Chondrocyte (in vitro differentiated cells): ENCODE measurements around the gene ADARB2. TPM values are rescaled to one million over a fixed set of nuclear protein-coding genes. Genes with fewer than 3 reads are reported as not detected.
A peak's percentile ranks its signal among the peaks of the same experiment; 100 is the strongest.

Source experiments
- DNase-seq: peaks from one replicate; pipeline ENCODE4 v3.0.0; 2021; ENCODE audit warnings: mixed read lengths, low spot score
- H3K27ac Mint-ChIP-seq: one replicate; pipeline ENCODE4 v1.8.0; 2021; ENCODE audit warnings: mild to moderate bottlenecking, moderate library complexity, mixed read lengths; ENCODE audit not compliant: unreplicated experiment
- H3K27me3 Mint-ChIP-seq: 2 replicates; pipeline ENCODE4 v1.8.0; 2021; ENCODE audit warnings: low read depth, mixed read lengths
- H3K36me3 Mint-ChIP-seq: 2 replicates; pipeline ENCODE4 v1.8.0; 2021; ENCODE audit warnings: low read depth, mixed read lengths
- H3K4me1 Mint-ChIP-seq: 2 replicates; pipeline ENCODE4 v1.8.0; 2021; ENCODE audit warnings: low read depth, mild to moderate bottlenecking, mixed read lengths
- H3K4me3 Mint-ChIP-seq: one replicate; pipeline ENCODE4 v1.8.0; 2021; ENCODE audit warnings: mild to moderate bottlenecking, moderate library complexity, mixed read lengths; ENCODE audit not compliant: unreplicated experiment
- H3K9me3 Mint-ChIP-seq: 2 replicates; pipeline ENCODE4 v1.8.0; 2021; ENCODE audit warnings: low read depth, mixed read lengths
- total RNA-seq: library from RNA; stranded (reverse); gene quantifications from 3 replicates; pipeline ENCODE4 v1.2.1, GENCODE V29; 2021
- TF ChIP-seq, protein P1 (sequence below): fragments of 200-600 bp; sonication (generic); IDR thresholded peaks from 2 replicates; pipeline ENCODE4 v1.5.0; 2021; ENCODE audit warnings: antibody characterized with exemption, mild to moderate bottlenecking, moderate library complexity

The ADARB2 gene
- total RNA-seq, 1 donor from 2014 or later: 3.3 TPM

GRCh38 chr10:1180071-1180730 is 557.1 kb downstream of the ADARB2 start:
- DNase-seq: peak; percentile 67
- peaks cover 3% of the 10 kb centered on the region for H3K27me3 Mint-ChIP-seq
- no peak overlapping the region for H3K27ac Mint-ChIP-seq
- H3K36me3 Mint-ChIP-seq: no peaks in the 10 kb centered on the region
- TF ChIP-seq, protein P1, sequence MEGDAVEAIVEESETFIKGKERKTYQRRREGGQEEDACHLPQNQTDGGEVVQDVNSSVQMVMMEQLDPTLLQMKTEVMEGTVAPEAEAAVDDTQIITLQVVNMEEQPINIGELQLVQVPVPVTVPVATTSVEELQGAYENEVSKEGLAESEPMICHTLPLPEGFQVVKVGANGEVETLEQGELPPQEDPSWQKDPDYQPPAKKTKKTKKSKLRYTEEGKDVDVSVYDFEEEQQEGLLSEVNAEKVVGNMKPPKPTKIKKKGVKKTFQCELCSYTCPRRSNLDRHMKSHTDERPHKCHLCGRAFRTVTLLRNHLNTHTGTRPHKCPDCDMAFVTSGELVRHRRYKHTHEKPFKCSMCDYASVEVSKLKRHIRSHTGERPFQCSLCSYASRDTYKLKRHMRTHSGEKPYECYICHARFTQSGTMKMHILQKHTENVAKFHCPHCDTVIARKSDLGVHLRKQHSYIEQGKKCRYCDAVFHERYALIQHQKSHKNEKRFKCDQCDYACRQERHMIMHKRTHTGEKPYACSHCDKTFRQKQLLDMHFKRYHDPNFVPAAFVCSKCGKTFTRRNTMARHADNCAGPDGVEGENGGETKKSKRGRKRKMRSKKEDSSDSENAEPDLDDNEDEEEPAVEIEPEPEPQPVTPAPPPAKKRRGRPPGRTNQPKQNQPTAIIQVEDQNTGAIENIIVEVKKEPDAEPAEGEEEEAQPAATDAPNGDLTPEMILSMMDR: no peak
- no peaks in the 10 kb centered on the region for H3K4me1 Mint-ChIP-seq
- H3K9me3 Mint-ChIP-seq: no peaks in the 10 kb centered on the region
- H3K4me3 Mint-ChIP-seq: no peak overlapping the region

DNA sequence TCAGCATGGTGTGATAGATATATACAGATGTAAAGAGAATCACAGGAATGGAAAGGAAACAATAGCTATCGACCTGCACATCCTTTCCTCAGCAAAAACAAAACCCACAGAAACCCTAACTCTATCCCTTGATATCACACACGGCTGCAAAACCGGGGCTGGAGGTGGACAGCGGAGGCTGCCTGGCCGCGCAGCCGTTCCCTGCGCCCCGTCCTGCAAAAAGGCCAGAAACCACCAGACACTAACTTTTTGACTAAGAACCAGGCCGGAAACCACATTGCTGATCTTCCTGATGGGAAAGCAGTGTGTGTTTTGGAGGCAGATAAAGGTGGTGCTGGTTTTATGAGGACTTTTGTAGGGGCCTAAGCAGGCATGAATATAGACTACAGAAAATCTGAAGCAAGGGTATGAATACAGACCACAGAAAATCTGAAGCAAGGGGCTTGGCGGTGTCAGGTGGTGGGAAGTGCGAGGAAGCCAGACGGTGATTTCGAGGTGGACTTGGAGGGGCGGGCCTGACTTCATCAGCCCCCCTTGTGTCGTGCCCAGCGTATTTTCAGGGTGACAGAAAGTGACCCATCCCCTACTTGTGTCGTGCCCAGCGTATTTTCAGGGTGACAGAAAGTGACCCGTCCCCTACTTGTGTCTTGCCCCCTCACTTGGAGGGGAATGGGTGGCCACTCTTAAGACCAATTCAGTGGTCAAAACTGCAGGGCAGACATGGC is 557.8 kb downstream of the ADARB2 start:
- Mint-ChIP-seq H3K27me3 (peaks cover 3% of the 10 kb centered on the region), H3K36me3 (no peaks in the 10 kb centered on the region), H3K9me3 (no peaks in the 10 kb centered on the region), H3K27ac (no peak overlapping the region), H3K4me1 (no peaks in the 10 kb centered on the region), H3K4me3 (no peak overlapping the region)
- TF ChIP-seq, protein P1: no peak
- DNase-seq: peak; percentile 38

DNA sequence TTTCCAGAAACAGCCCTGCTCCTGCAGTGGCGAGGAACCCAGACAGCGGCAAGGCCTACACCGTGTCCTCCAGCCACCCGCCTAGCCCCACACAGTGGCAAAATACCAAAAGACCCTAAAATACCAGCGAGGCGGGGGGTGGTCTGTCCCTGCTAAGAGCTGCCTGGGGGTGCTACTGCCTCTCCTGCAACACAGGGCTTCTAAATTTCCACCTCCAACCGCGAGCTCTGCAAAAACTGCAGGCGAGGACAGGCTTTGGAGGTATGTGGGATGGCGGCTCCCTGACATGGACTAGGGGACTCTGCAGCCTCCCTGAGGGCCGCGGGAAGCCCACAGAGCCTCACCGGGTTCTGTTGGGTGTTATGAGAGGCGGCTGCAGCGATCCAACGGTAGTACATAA is 558.8 kb downstream of the ADARB2 start:
- H3K27ac Mint-ChIP-seq: no peak overlapping the region
- H3K36me3 Mint-ChIP-seq: no peaks in the 10 kb centered on the region
- H3K9me3 Mint-ChIP-seq: no peaks in the 10 kb centered on the region
- no peak overlapping the region for H3K4me3 Mint-ChIP-seq
- H3K27me3 Mint-ChIP-seq: peaks cover 1% of the 10 kb centered on the region
- TF ChIP-seq, protein P1: no peak
- DNase-seq: peak; percentile 68
- H3K4me1 Mint-ChIP-seq: no peaks in the 10 kb centered on the region

GRCh38 chr10:1177936-1178335 is 559.4 kb downstream of the ADARB2 start:
- Mint-ChIP-seq H3K27ac (no peak overlapping the region), H3K36me3 (no peaks in the 10 kb centered on the region), H3K9me3 (no peaks in the 10 kb centered on the region), H3K27me3 (no peaks in the 10 kb centered on the region), H3K4me1 (no peaks in the 10 kb centered on the region), H3K4me3 (no peak overlapping the region)
- TF ChIP-seq, protein P1: no peak
- DNase-seq: peak; percentile 64

DNA sequence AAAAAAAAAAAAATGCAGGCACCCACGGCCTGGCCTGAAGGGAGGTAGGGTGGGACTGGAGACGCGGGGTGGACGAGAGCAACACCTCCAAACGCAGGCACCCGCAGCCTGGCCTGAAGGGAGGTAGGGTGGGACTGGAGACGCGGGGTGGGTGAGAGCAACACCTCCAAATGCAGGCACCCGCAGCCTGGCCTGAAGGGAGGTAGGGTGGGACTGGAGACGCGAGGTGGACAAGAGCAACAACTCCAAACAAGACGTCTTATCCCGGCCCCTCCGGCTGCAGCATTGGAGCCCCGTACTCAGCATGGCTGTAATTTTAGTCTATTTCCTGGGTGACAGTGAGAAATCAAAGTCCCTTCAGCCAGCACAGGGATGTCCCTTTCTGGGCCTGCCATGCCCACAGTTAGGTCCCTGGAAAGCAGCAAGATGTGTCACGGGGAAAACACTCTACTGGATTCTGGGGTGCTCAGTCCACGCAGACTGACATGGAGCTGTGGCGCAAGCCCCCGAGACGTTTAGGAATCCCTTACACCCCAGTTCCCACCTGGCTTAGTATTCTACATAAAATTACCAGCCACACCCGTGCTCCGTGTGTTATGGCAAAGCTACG is 561.3 kb downstream of the ADARB2 start:
- no peaks in the 10 kb centered on the region for H3K4me1 Mint-ChIP-seq
- H3K27ac Mint-ChIP-seq: no peak overlapping the region
- H3K27me3 Mint-ChIP-seq: peaks cover 4% of the 10 kb centered on the region
- peak; percentile 72 for DNase-seq
- no peaks in the 10 kb centered on the region for H3K36me3 Mint-ChIP-seq
- no peak overlapping the region for H3K4me3 Mint-ChIP-seq
- no peaks in the 10 kb centered on the region for H3K9me3 Mint-ChIP-seq
- TF ChIP-seq, protein P1: no peak
